H9 (cell line): Measurements from ENCODE around the gene RIT2. TPM values are rescaled to one million over a fixed set of nuclear protein-coding genes. Genes with fewer than 3 reads are reported as not detected.

ENCODE experiments used
- DNase-seq: peaks from one replicate; pipeline ENCODE4 v3.0.0-alpha.2; 2017
- H2AFZ ChIP-seq: one replicate; pipeline ENCODE4 v1.6.1; 2013; ENCODE audit warnings: mild to moderate bottlenecking, low read length, control low read depth, moderate library complexity
- H2AK5ac ChIP-seq: 2 replicates; pipeline ENCODE4 v1.6.1; 2013; ENCODE audit warnings: low read length, control low read depth, mixed read lengths; ENCODE audit not compliant: insufficient read length
- H2BK120ac ChIP-seq: one replicate; pipeline ENCODE4 v1.6.1; 2013; ENCODE audit warnings: low read depth, mild to moderate bottlenecking, low read length, control low read depth, inconsistent platforms; ENCODE audit not compliant: poor library complexity, severe bottlenecking
- H2BK12ac ChIP-seq: 2 replicates; pipeline ENCODE4 v1.6.1; 2013; ENCODE audit warnings: low read length, control low read depth, mixed read lengths, low read depth; ENCODE audit not compliant: insufficient read length
- H2BK15ac ChIP-seq: 2 replicates; pipeline ENCODE4 v1.6.1; 2013; ENCODE audit warnings: low read depth, low read length, control low read depth
- H2BK20ac ChIP-seq: one replicate; pipeline ENCODE4 v1.6.1; 2013; ENCODE audit warnings: low read depth, mild to moderate bottlenecking, low read length, control low read depth, inconsistent platforms; ENCODE audit not compliant: poor library complexity, severe bottlenecking
- H2BK5ac ChIP-seq: 2 replicates; pipeline ENCODE4 v1.6.1; 2013; ENCODE audit warnings: low read length, control low read depth, mixed read lengths; ENCODE audit not compliant: insufficient read length
- H3K14ac ChIP-seq: 2 replicates; pipeline ENCODE4 v1.6.1; 2013; ENCODE audit warnings: low read length, control low read depth; ENCODE audit not compliant: insufficient read depth
- H3K18ac ChIP-seq: 2 replicates; pipeline ENCODE4 v1.6.1; 2013; ENCODE audit warnings: low read depth, mild to moderate bottlenecking, mixed read lengths, low read length, control low read depth; ENCODE audit not compliant: insufficient read length
- H3K23ac ChIP-seq: 2 replicates; pipeline ENCODE4 v1.6.1; 2013; ENCODE audit warnings: low read length, control low read depth, mixed read lengths, low read depth; ENCODE audit not compliant: insufficient read length
- H3K23me2 ChIP-seq: 2 replicates; pipeline ENCODE4 v1.6.1; 2013; ENCODE audit warnings: low read depth, mild to moderate bottlenecking, mixed read lengths, low read length, control low read depth; ENCODE audit not compliant: insufficient read length, poor library complexity, severe bottlenecking
- H3K27ac ChIP-seq: 2 replicates; pipeline ENCODE4 v1.5.1; 2013; ENCODE audit warnings: low read length, control low read depth, mixed read lengths, low read depth; ENCODE audit not compliant: insufficient read length
- H3K27me3 ChIP-seq: 2 replicates; pipeline ENCODE4 v1.6.1; 2013; ENCODE audit warnings: low read length, control low read depth, inconsistent platforms; ENCODE audit not compliant: insufficient read depth
- H3K4ac ChIP-seq: 2 replicates; pipeline ENCODE4 v1.6.1; 2013; ENCODE audit warnings: low read depth, mild to moderate bottlenecking, control low read depth, inconsistent platforms, low read length, moderate library complexity
- H3K4me1 ChIP-seq: 2 replicates; pipeline ENCODE4 v1.6.1; 2013; ENCODE audit warnings: low read length, control low read depth, inconsistent platforms; ENCODE audit not compliant: insufficient read depth
- H3K4me2 ChIP-seq: 2 replicates; pipeline ENCODE4 v1.6.1; 2013; ENCODE audit warnings: low read length, control low read depth, mixed read lengths; ENCODE audit not compliant: insufficient read length, insufficient read depth
- H3K56ac ChIP-seq: 2 replicates; pipeline ENCODE4 v1.6.1; 2013; ENCODE audit warnings: low read depth, mild to moderate bottlenecking, mixed read lengths, low read length, control low read depth; ENCODE audit not compliant: insufficient read length
- H3K79me1 ChIP-seq: 2 replicates; pipeline ENCODE4 v1.6.1; 2013; ENCODE audit warnings: low read depth, mild to moderate bottlenecking, moderate library complexity, low read length, control low read depth, inconsistent platforms; ENCODE audit not compliant: insufficient read depth, poor library complexity, severe bottlenecking
- H3K79me2 ChIP-seq: 2 replicates; pipeline ENCODE4 v1.6.1; 2013; ENCODE audit warnings: low read length, control low read depth, inconsistent platforms; ENCODE audit not compliant: insufficient read depth
- H3K9ac ChIP-seq: 2 replicates; pipeline ENCODE4 v1.6.1; 2013; ENCODE audit warnings: low read length, control low read depth, mixed read lengths; ENCODE audit not compliant: insufficient read length; ENCODE audit errors: extremely low read depth
- H3K9me3 ChIP-seq: one replicate; pipeline ENCODE4 v1.6.1; 2013; ENCODE audit warnings: low read depth, low read length, inconsistent platforms; ENCODE audit not compliant: control insufficient read depth
- H3T11ph ChIP-seq: one replicate; pipeline ENCODE4 v1.6.1; 2013; ENCODE audit warnings: mild to moderate bottlenecking, low read length, control low read depth, inconsistent platforms
- H4K20me1 ChIP-seq: one replicate; pipeline ENCODE4 v1.6.1; 2013; ENCODE audit not compliant: control insufficient read depth, insufficient read length, insufficient read depth
- H4K5ac ChIP-seq: 2 replicates; pipeline ENCODE4 v1.6.1; 2013; ENCODE audit warnings: low read depth, mild to moderate bottlenecking, mixed read lengths, low read length, control low read depth; ENCODE audit not compliant: insufficient read length
- H4K8ac ChIP-seq: replicated peaks from 2 replicates; pipeline ENCODE4 v1.6.1; 2013; ENCODE audit warnings: low read length, control low read depth, mixed read lengths, low read depth; ENCODE audit not compliant: insufficient read length
- H4K91ac ChIP-seq: 2 replicates; pipeline ENCODE4 v1.6.1; 2013; ENCODE audit warnings: low read depth, mild to moderate bottlenecking, moderate library complexity, mixed read lengths, low read length, control low read depth; ENCODE audit not compliant: insufficient read length
- H3K27ac Mint-ChIP-seq, 3 experiments: 2 replicates in 2 of 3; 3 replicates in 1 of 3; pipeline ENCODE4 v1.8.0; 2020 to 2021; ENCODE audit warnings: mixed read lengths in 3 of 3, mild to moderate bottlenecking in 1 of 3, moderate library complexity in 1 of 3
- H3K27me3 Mint-ChIP-seq: 2 replicates; pipeline ENCODE4 v1.8.0; 2021; ENCODE audit warnings: low read depth, mild to moderate bottlenecking, moderate library complexity, mixed read lengths
- H3K36me3 Mint-ChIP-seq, 3 experiments: 2 replicates in 2 of 3; 3 replicates in 1 of 3; pipeline ENCODE4 v1.8.0; 2020 to 2021; ENCODE audit warnings: low read depth in 3 of 3, mixed read lengths in 3 of 3; ENCODE audit not compliant: insufficient read depth in 1 of 3
- H3K4me1 Mint-ChIP-seq, 2 experiments: 2 replicates each; pipeline ENCODE4 v1.8.0; 2020; ENCODE audit warnings: mixed read lengths in 2 of 2
- H3K4me3 Mint-ChIP-seq, 2 experiments: 2 replicates in 1 of 2; 3 replicates in 1 of 2; pipeline ENCODE4 v1.8.0; 2020 to 2021; ENCODE audit warnings: mild to moderate bottlenecking in 2 of 2, mixed read lengths in 2 of 2, moderate library complexity in 1 of 2
- H3K9me3 Mint-ChIP-seq, 2 experiments: 2 replicates in 1 of 2; 3 replicates in 1 of 2; pipeline ENCODE4 v1.8.0; 2020; ENCODE audit warnings: mild to moderate bottlenecking in 2 of 2, mixed read lengths in 2 of 2, moderate library complexity in 1 of 2
- CTCF ChIP-seq: fragments of 200-600 bp; sonication (generic); conservative IDR thresholded peaks from 3 replicates; pipeline ENCODE4 v1.8.0; 2021; ENCODE audit warnings: antibody characterized with exemption, mild to moderate bottlenecking
- WGBS: extraction: QIAGEN DNeasy Blood & Tissue Kit; methylation state at CpG from one replicate; pipeline ENCODE4 v1.1.7; 2013; ENCODE audit warnings: missing lambda C conversion rate, low lambda C conversion rate, mixed read lengths; ENCODE audit not compliant: insufficient read length; ENCODE audit errors: extremely low coverage; 5-methylcytosine and 5-hydroxymethylcytosine counted together
- total RNA-seq: library from RNA; stranded (reverse); gene quantifications from 2 replicates; pipeline ENCODE4 v1.2.1, GENCODE V29; 2021

RIT2 gene
- total RNA-seq, 1 experiment from 2014 or later = 1.2 TPM

GRCh38 chr18:42914476-42914875 is 201.0 kb downstream of the RIT2 start:
- Histone ChIP-seq H3K56ac (no peak overlapping the region), H3K9ac (no peak overlapping the region), H3K27me3 (no peaks in the 10 kb centered on the region), H3K14ac (no peak overlapping the region), H2BK15ac (no peak overlapping the region), H2AK5ac (no peak overlapping the region), H3K4me1 (no peaks in the 10 kb centered on the region), H2BK120ac (no peak overlapping the region), H3K9me3 (no peaks in the 10 kb centered on the region), H4K20me1 (no peaks in the 10 kb centered on the region), H2BK20ac (no peak overlapping the region), H3K23me2 (no peaks in the 10 kb centered on the region), H3K4ac (no peak overlapping the region), H2AFZ (no peak overlapping the region), H4K91ac (no peak overlapping the region), H2BK5ac (no peak overlapping the region), H4K5ac (no peak overlapping the region), H3K79me2 (no peaks in the 10 kb centered on the region), H3K23ac (no peak overlapping the region), H3T11ph (no peak overlapping the region), H3K79me1 (no peaks in the 10 kb centered on the region), H2BK12ac (no peak overlapping the region), H3K18ac (no peak overlapping the region), H3K27ac (no peak overlapping the region), H4K8ac (no peak overlapping the region), H3K4me2 (no peak overlapping the region)
- no CpG with 5 or more reads among the region's 1 CpG for WGBS
- Mint-ChIP-seq H3K36me3 (no peaks in the 10 kb centered on the region), H3K4me1 (no peaks in the 10 kb centered on the region), H3K9me3 (no peaks in the 10 kb centered on the region), H3K27me3 (no peaks in the 10 kb centered on the region), H3K27ac (no peak overlapping the region), H3K4me3 (no peak overlapping the region)
- TF ChIP-seq CTCF = no peak
- no peak for DNase-seq
